NCI-H2081 treated with DMSO at 0.1 percent for 48 hours (cell line): ENCODE results near the gene TNNI3.
"Not testable (repeated sequence)": the region's sequence is repeated elsewhere in the genome, so short reads cannot be mapped to it uniquely, and the experiment has no call there.

Experiments
- DNase-seq: peaks from one replicate; lab custom pipeline; 2025; lab: John Stamatoyannopoulos, UW

TNNI3 gene

DNA sequence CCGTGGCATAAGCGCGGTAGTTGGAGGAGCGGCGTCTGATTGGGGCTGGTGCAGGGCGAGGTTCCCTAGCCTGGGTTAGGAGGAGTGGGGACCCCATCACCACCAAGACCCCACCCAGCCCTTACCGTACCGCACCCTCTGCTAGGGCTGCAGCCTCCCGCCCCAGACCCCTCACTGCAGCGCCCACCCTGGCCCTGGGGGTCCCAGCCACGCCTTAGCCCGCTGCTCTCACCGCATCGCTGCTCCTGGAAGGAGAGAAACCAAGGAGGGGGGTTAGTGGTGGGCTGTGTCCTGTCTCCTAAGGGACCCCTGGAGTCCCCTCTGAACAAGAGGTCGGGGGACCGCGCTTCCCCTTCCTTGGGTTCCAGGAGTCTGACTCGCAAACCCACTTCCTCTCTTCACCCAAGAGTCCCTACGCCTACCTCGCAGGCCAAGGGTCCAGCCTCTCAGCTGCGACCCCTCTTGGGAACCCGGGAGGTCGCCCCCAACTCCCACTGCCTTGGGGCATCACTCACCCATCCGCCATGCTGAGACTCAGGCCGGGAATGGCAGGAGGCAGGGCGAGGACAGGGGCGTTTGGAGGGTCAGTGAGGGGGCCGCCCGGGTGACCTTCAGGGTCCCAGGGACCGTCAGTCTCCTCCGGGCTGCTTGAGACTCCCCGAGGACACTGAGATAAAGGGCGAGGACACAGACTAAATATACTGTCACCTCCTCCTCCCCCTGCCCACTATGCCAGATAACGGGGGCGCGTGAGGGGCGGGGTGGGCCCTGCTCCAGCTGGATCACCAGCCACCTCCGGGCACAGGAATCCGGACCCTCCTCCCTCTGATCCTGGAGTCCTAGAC lies at the start of gene TNNI3:
Gene TNNI3 (minus strand): TSS at position 669 of the 845 bp plus-strand sequence. CDS start 143 bp downstream, at position 526.
- DNase-seq: no peak

DNA sequence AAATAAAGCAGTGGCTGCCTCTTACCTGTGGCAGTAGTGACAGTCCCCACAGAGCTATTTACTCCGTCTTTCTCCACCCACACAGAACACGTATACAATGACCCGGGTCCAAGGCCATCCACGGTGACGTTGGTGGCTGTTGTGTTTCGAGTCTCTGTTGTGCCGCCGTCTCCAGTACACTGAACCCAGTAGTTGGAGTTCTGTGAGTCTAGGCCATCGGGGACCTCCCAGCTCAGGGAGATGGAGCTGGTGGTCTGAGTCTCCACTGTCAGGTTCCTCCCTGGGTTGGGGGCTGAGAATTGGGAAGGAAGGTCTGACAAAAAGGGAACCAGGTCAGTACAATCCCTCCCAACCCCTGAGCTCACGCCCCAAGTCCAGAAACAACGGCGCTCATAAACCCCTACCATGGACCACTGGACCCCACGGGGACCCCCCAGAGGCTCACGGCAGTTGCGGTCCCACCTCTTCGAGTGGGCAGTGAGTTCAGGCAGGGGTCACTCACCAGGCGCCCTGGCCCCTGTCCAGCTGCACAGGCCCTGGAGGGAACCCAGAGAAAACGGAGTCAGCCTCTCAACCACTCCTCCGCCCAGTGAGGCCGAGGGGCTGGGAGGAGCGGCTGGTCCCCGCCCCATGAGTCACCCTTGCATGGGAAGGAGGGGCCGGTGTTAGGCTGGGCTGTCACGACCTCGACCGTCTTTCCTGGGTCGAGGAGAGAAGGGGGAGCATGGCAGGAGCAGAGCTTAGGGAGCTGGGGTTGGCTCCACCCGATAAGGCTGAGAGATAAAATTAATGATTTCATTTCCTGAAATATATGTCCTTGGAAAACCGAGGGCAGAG lies 49.4 kb upstream of the TNNI3 start:
- DNase-seq: no peak

DNA sequence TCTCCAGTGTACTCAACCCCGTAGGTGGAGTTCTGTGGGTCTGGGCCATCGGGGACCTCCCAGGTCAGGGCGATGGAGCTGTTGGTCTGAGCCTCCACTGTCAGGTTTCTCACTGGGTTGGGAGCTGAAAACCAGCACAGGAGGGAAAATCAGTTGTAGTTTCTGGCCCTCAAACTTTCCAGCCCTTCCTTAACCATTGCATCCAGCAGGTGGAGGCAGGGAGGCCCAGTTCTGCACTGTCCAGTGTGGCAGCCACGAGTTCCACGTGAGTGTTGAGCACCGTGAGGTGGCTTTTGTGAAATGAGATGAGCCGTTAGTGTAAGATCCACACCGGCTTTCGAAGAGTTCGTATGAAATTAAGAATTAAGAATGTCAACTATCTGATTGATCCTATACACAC lies 44.7 kb upstream of the TNNI3 start:
- DNase-seq: not testable (repeated sequence)

DNA sequence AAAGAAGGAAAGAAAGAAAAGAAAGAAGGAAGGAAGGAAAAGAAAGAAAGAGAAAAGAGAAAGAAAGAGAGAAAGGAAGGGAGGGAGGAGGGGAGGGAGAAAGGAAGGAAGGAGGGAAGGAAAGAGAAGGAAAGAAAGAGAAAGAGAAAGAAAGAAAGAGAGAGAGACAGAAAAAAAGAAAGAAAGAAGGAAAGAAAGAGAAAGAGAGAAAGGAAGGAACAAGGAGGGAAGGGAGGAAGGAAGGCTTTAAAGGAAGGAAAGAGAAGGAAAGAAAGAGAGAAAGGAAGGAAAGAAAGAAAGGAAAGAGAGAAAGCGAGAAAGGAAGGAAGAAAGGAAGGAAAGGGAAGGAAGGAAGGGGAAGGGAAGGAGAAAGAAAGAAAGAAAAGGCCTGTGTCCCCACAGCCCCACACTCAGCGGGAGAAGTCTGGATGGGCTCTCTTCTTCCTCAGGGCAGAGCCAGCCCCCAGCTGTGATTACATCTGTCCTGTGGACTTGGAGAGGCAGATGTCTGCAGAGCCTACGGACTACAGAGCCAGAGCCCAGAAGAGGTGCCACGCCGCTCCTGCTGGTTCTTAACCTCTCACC lies 42.2 kb upstream of the TNNI3 start:
- no peak for DNase-seq

DNA sequence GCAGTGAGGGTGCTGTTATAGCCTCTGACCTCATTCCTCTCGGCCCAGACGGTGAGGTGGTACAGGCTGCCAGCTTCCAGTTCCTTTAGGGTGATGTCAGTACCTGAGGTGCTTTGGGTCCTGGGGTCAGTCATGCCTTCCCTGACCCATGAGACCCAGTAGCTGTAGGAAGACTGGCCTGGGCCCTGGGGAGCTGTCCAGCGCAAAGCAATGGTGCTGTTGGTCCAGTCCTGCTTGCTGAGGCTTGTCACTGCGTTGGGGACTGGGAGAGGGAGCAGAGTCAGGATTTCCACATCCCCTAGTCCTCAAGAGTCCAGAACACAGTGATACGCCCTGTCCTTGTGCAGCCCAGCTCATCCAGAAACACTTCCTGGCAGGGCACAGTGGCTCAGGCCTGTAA lies 41.1 kb upstream of the TNNI3 start:
- DNase-seq: no peak

DNA sequence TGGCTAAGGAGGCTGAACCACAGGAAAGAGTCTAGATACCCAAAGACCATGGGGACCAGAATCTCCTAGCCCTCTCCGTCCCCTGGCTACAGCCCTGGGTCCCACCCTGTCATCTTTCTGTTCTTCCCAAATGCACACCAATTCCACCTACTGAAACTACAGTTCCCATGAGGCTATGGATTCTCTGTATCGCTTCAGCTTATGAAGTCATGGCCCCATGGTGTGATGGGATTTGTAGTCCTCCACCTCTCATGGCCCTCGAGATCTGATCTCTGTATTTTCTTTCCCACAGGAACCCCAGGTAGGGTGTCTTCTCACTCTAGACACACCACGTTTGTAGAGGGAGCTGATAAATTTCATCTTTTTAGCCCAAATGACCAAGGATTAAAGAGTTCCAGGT lies 40.0 kb upstream of the TNNI3 start:
- DNase-seq: no peak

DNA sequence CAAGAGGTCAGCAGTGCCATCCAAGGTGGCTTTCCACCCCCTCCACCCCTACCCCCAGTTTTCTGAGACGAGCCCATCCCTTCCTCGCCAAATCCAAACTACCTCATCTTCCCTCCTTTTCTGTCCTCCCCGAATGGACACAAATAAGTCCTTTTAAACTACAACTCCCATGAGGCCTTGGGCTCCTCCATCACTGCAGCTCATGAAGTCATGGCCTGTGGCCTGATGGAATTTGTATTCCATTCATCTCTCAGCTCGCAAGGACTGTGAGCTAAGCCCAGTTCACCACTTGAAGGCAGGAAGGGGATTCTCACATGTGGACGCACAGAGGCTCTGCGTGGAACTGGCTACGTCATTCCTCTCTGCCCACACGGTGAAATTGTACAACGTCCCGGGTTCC lies 39.3 kb upstream of the TNNI3 start:
- no peak for DNase-seq

DNA sequence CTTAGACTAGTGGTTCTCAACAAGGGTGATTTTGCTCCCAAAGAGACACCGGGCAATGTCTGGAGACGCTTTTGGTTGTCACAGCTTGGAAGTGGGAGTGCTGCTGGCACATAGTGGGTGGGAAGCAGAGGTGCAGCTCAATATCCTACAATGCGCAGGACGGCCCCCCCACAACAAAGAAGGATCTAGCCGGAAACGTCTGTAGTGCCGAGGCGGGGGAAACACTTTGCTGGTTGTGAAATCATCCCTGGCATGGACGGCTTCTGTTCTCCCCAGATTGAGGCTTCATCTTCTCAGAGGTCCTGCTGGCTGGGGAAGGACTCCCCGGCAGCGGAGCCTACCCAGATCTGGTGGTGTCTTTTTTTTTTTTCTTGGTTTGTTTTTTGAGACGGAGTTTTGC lies 35.9 kb upstream of the TNNI3 start:
- no peak for DNase-seq

DNA sequence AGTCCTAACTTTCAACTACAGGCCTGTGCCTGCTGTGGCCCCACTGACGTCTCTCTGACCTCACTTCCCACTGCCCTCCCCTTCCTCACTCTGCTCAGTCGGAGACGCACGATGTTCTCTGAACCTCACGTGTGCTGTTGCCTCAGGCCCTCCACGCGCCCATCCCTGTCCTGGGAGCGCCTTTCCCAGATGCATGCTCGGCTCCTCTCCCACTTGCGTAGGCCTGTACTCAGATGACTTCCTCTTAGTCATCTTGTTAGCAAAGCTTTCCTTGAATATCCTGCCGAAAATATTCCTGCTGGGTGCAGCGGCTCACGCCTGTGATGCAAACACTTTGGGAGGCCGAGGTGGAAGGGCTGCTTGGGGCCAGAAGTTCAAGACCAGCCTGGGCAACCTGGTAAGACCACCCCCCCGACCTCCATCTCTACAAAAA lies 31.9 kb upstream of the TNNI3 start:
- DNase-seq: no peak

DNA sequence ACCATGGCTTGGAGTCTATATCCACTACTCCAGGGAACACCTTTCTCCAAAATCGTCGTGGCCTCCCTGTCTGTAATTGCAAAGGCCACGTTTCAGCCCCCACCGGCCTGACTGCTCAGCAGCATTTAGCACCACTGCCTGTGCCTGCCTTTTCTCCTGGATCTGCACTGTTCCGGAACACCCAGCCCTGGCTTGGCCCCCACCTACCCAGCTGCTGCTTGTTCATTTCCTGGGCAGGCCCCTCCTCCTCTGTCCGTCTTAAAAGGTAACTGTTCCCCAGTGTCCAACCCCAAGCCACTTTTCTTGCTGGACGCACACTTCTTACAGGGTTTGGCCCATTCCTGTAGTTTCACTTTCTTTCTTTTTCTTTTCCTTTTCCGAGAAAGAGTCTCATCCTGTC lies 31.1 kb upstream of the TNNI3 start:
- no peak for DNase-seq

DNA sequence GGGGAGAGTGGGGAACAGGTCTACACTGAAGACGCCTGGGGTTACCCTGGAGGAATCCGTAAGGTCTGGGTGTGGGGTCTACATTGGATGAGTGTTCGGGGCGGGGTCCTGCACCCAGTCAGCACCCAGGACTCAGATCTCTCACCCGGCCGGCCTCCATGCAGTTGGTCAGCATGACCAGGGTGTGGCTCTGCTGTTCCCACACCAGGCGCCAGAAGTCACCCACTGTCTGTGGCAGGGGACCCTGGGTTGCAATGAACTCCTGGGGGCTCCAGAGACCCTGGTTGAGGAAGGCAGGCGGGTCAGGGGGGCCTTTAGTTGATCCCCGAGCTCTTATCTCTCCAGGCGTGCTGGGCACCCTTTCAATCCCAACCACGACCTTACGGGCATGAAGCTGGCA lies 28.5 kb upstream of the TNNI3 start:
- DNase-seq: no peak

DNA sequence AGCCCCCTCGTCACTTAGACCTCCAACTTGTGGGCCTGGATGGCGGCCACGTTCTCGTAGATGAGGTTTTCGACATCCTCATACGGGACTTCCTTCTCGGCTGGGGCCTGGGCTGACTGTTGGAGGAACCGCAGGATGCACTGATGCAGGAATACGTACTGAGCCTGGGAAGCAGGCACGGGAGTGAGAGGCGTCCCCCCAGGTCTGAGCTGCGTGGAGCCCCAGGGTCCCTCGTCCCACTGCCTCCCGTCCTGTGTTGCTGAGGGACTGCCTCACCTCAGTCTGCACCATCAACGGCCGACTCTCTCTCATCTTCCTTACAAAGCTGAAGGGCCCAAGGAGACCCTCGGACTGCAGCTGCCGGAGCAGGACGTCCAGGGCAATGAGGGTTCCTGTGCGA lies 24.2 kb upstream of the TNNI3 start:
- DNase-seq: no peak

DNA sequence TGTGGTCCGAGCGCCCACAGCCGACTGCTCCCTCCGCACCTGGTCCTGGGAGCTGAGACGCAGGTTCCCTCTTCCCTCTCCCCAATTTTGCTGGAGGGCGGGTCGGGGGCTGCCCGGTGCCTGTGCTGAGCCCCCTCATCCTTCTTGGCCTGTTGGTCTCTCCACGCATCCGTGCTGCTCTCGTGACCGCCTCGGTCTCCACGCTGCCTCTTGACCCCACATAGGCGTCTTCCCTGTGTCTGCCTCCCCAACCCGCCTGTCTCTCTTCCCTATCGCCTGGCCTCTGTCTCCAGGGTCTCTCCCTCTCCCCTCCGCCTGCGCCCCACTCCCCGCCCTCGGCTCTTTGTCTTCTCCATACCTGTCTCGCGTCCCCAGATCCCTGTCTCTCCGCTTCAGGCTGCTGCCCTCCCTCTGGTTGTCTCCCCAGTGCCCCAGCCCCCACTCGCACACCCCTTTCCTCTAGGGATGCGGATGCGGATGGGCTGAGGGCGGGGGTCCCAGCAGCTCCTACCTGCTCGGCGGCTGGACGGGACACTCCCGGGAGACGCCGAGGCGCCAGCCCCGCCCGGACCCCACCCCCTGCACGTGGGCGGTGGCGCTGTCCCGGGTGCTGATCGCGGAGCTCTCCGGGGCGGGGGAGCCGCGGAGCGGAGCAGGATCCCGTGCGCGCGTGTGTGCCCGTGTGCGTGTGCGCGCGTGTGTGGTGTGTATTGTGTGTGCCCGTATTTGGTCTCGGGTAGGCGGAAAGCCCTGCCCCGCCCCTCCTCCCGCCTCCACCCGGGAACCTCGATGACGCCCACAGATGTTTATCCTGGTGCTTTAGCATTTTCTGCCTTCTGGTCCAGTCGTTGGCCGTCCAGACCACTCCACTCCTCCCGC lies 22.3 kb upstream of the TNNI3 start, which contains the start of gene SYT5:
Gene SYT5 (minus strand): TSS at position 684 of the 879 bp plus-strand sequence. CDS start 1,248 bp downstream, outside the sequence.
- no peak for DNase-seq

DNA sequence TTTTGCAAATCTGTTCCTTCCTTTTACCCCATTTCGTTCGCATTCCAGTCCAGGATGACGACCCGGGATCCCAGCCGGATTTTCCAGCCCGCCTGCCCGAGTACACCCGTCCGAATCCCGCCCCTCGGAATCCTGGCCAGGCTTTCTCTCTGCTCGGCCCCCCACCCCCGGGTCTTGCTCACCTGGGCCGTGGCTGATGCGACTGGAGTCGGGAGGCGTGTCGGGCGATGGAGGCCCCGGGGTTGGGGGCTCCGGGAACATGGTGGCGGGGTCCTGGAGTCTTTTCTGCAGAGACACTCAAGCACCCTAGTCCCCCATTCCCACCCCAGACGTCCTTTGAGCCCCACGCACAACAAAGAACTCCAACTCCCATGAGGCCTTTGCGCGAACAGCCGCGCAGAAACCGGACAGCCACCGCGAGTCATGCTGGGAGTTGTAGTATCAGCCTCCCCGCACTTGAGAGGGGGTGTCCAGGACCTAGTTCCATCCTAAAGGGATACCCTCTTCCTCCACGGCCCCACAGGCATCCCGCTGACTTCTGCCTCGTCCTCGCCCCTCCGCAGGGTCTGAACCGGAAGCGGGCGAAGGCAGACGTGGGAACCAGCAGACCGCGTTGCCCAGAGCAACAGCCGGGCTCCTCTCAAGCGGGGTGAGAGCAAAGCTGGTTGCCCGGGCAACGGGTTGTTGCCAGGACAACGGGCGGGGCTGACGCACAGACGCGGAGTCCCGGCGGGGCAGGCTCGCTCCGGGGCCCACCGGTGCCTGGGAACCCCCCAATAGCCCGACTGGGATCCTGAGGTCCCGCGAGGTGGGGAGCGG lies 21.5 kb upstream of the TNNI3 start:
- no peak for DNase-seq

DNA sequence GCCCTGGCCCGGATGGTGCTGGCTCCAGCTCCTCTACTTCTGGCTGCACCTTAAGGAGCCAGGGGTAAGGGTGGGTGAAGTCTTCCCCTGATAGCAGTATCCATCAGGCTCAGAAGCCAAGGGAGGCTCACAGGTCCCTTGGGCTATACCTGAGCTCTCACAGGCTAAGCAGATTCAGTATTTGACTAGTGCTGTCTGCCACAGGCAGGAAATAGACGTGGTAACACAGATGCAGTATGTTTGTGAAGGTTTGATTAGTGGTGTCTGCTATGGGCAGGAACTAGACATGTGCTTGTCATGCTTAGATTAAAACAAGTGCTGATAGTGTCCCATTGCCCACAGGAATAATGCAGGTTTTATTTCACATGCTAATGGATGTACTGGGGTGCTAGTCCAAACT lies 18.5 kb upstream of the TNNI3 start:
- no peak for DNase-seq

DNA sequence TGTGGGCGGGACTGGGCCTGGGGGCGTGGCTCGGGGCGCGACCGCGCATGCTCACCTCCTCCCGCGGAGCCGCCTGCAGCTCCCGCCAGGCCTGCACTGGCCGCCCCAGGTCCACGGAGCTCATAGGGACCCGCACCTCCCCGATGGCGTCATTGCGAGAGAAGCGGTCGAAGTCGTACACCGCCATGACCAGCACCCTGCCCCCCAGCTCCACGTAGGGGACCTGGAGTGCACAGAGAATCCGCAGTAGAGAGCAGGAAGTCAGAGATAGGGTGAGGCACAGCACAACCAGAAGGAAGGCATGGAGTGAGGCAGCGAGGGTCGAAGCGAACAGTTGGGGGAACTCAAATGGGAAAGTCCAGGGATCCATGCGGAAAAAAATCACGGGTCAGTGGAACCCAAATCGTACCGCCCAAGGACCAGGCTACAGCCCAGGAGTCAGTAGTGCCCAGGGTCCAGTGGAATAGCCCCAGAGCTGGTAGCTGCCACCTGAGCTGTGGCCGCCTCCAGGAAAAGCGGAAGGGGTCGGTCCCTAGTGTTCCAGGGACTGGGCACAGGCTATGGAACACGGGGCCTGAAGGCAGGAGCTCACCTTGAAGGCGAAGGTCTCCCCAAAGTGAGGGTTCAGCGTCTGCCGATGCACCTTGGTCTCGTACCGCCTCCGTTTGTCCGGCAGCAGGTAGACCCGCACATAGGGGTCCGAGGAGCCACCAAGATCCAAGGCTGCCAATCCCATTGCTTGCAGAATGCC lies 17.8 kb upstream of the TNNI3 start:
- no peak for DNase-seq

DNA sequence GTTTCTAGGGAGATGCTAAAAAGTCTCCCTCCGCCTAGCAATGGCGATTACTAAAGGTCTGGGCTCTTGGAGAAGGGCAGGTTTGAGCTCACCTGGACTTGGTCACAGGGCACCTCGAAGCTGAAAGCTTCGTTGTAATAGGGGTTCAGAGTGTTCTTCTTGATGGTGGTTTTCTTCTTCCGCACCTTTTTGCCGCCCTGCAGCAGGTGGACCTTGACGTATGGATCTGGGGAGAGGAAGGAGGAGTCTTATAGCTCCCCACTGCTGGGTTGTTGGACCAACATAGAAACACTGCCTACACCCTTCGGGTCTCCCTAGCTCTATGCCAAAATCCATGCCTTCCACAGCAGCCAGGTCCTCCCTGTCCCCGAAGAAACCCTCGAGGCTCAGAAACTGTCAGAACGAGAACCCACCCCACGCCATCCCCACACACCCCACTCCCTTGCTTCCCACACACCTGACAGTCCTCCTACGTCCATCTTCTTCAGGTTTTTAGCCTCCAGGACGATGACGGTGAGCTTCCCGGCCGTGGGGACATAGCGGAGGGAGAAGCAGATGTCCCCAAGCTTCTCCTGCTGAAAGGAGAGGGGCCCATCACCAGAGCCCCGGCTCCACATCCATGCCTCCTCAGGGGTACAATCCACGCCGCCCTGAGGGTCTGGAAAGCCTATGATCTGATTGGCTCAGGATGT lies 17.0 kb upstream of the TNNI3 start:
- DNase-seq: no peak

DNA sequence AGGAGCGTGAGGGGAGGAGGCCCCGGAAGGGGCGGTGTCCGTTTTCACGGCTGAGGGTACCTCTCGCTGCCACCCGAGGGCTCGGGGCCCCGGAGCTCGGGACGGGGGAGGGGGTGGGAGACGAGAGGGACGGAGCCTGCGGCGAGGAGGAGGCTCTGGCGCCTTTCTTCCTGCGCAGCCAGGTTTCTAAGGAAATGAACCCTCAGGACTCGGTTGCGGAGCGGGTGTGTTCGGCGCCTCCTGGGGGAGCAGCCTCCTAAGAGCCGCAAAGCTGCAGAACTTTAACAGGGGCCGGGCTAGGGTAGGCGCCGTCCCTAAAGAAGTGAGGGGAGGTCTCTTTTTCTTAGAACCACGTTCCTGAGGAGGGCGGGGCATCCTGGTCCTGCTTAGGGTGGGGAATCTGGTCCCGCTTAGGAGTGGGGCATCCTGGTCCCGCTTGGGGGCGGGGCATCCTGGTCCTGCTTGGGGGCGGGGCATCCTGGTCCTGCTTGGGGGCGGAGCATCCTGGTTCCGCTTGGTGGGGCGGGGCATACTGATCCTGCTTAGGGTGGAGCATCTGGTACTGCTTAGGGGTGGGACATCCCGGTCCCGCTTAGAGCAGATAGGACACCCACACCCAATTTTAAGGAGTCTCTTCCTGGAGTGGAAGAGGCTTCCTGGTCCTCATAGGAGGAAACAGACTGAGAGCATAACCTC lies 16.3 kb upstream of the TNNI3 start:
- no peak for DNase-seq

DNA sequence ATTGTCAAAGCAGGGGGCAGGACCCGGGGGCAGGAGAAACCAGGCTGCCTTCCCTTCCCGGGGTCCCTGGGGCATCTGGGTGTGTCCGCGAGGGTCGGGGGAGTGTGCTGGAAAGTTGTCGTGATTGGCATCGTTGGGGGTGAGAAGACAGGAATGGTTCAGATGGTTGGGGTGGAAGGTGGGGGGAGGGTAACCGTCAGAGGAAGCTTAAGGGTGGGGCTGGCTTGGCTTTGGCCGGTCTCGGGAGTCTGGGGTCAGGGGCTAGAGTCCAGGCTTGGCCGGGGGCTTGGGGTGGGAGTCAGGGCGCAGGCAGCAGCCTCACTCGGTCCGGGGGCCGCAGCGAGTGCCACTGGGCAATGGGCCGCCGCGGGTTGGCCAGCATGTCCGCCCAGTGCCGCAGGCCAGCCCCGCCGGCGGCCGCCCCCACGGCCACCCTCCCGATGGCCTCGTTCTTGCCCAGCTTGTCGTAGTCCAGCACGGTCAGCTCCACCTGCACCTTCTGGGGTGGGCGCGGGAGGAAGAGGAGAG lies 15.7 kb upstream of the TNNI3 start:
- DNase-seq: no peak
